CD14-positive monocyte (primary cell): ENCODE results near the gene FGF19. TPM values are rescaled to one million over a fixed set of nuclear protein-coding genes. Genes with fewer than 3 reads are reported as not detected.

ENCODE experiments used
- DNase-seq, 3 donors: peaks; one replicate each; pipeline ENCODE4 v3.0.0-alpha.2; 2011 to 2022
- H2AFZ ChIP-seq: 2 replicates; pipeline ENCODE4 v1.6.0; 2012; ENCODE audit warnings: mild to moderate bottlenecking, low read depth, low read length, inconsistent platforms; ENCODE audit not compliant: insufficient read depth, poor library complexity, severe bottlenecking
- H3K27ac ChIP-seq, 2 donors: 1 replicate in 1 of 2; 2 replicates in 1 of 2; pipeline ENCODE4 v1.5.1; 2012 to 2013; ENCODE audit warnings: low read length in 2 of 2, control low read depth in 1 of 2, inconsistent platforms in 1 of 2, low read depth in 1 of 2, mild to moderate bottlenecking in 1 of 2
- H3K27me3 ChIP-seq, 2 donors: one replicate each; pipeline versions ENCODE4 v1.6.0 to v1.6.1; 2011 to 2013; ENCODE audit warnings: low read length in 2 of 2; ENCODE audit not compliant: control insufficient read depth in 2 of 2, insufficient read depth in 2 of 2
- H3K36me3 ChIP-seq, 2 donors: replicated peaks in 1 of 2; 1 replicate in 1 of 2; 2 replicates in 1 of 2; pipeline versions ENCODE4 v1.5.1 to v1.6.1; 2012 to 2013; ENCODE audit warnings: low read length in 2 of 2, control low read depth in 1 of 2, inconsistent platforms in 1 of 2, mild to moderate bottlenecking in 1 of 2; ENCODE audit not compliant: insufficient read depth in 2 of 2, control insufficient read depth in 1 of 2
- H3K4me1 ChIP-seq, 2 donors: 1 replicate in 1 of 2; 2 replicates in 1 of 2; pipeline versions ENCODE4 v1.5.1 to v1.6.1; 2012 to 2013; ENCODE audit warnings: low read length in 2 of 2, control low read depth in 1 of 2, inconsistent platforms in 1 of 2, mild to moderate bottlenecking in 1 of 2, moderate library complexity in 1 of 2; ENCODE audit not compliant: insufficient read depth in 2 of 2, control insufficient read depth in 1 of 2
- H3K4me2 ChIP-seq: replicated peaks from 2 replicates; pipeline ENCODE3; 2012; ENCODE audit warnings: low read length, moderate library complexity, mild to moderate bottlenecking; ENCODE audit not compliant: poor library complexity, severe bottlenecking; ENCODE audit errors: extremely low read depth
- H3K4me3 ChIP-seq, 3 experiments: fragments of 200-600 bp in 1 of 3; sonication (generic) in 1 of 3; replicated peaks in 1 of 3; 1 replicate in 2 of 3; 2 replicates in 1 of 3; pipeline ENCODE4 v1.5.1; 2011 to 2013; ENCODE audit warnings: low read length in 3 of 3, mild to moderate bottlenecking in 3 of 3, control low read depth in 2 of 3, low read depth in 2 of 3, inconsistent platforms in 1 of 3, moderate library complexity in 1 of 3
- H3K79me2 ChIP-seq: 2 replicates; pipeline ENCODE4 v1.6.0; 2012; ENCODE audit warnings: mild to moderate bottlenecking, control low read depth, inconsistent platforms, low read length, moderate library complexity; ENCODE audit not compliant: insufficient read depth
- H3K9ac ChIP-seq: 2 replicates; pipeline ENCODE4 v1.6.0; 2017; ENCODE audit warnings: low read length, mild to moderate bottlenecking; ENCODE audit not compliant: insufficient read depth, poor library complexity, severe bottlenecking
- H3K9me3 ChIP-seq, 2 donors: replicated peaks in 1 of 2; 1 replicate in 1 of 2; 2 replicates in 1 of 2; pipeline versions ENCODE4 v1.5.1 to v1.6.1; 2012 to 2013; ENCODE audit warnings: low read length in 2 of 2, control low read depth in 1 of 2; ENCODE audit not compliant: control insufficient read depth in 1 of 2, insufficient read depth in 1 of 2
- H4K20me1 ChIP-seq: 2 replicates; pipeline ENCODE4 v1.6.0; 2012; ENCODE audit warnings: mild to moderate bottlenecking, low read length, control low read depth, moderate library complexity; ENCODE audit not compliant: insufficient read depth
- H3K27ac Mint-ChIP-seq, 7 donors: one replicate each; pipeline ENCODE4 v1.8.0; 2020; ENCODE audit warnings: mild to moderate bottlenecking in 7 of 7, mixed read lengths in 7 of 7, moderate library complexity in 6 of 7, inconsistent platforms in 2 of 7
- H3K27me3 Mint-ChIP-seq, 3 donors: one replicate each; pipeline ENCODE4 v1.8.0; 2021 to 2022; ENCODE audit warnings: low read depth in 3 of 3, mild to moderate bottlenecking in 3 of 3, mixed read lengths in 3 of 3, moderate library complexity in 3 of 3, inconsistent platforms in 1 of 3
- H3K36me3 Mint-ChIP-seq, 2 donors: one replicate each; pipeline ENCODE4 v1.8.0; 2020; ENCODE audit warnings: mixed read lengths in 2 of 2, inconsistent platforms in 1 of 2, mild to moderate bottlenecking in 1 of 2
- H3K4me1 Mint-ChIP-seq: one replicate; pipeline ENCODE4 v1.8.0; 2020; ENCODE audit warnings: mild to moderate bottlenecking, mixed read lengths
- H3K4me3 Mint-ChIP-seq, 2 donors: one replicate each; pipeline ENCODE4 v1.8.0; 2020; ENCODE audit warnings: mild to moderate bottlenecking in 2 of 2, mixed read lengths in 2 of 2, moderate library complexity in 1 of 2
- H3K9me3 Mint-ChIP-seq, 7 donors: one replicate each; pipeline ENCODE4 v1.8.0; 2020 to 2022; ENCODE audit warnings: mixed read lengths in 7 of 7, mild to moderate bottlenecking in 6 of 7, moderate library complexity in 6 of 7, inconsistent platforms in 2 of 7
- CTCF ChIP-seq: fragments of 200-600 bp; IDR thresholded peaks from one replicate; pipeline ENCODE4 v1.8.0; 2022; ENCODE audit warnings: antibody characterized with exemption, mild to moderate bottlenecking
- WGBS: methylation state at CpG from one replicate; pipeline ENCODE4 v1.1.5; 2013; ENCODE audit warnings: missing lambda C conversion rate; ENCODE audit not compliant: insufficient coverage; 5-methylcytosine and 5-hydroxymethylcytosine counted together
- intact Hi-C, 2 donors: fragments of 100-400 bp; cut with micrococcal nuclease; formaldehyde crosslinking; loops; one replicate each; pipeline versions ENCODE4 v1.15.0 to v1.15.1; 2023
- polyA plus RNA-seq, 3 donors: library from polyadenylated mRNA; depleted of rRNA in 1 of 3; unstranded in 2 of 3; stranded (reverse) in 1 of 3; fragments of 300-500 nt in 2 of 3; fragments of >200 nt in 1 of 3; fragmentation: Illumina TruSeq in 2 of 3; gene quantifications; 1 replicate in 2 of 3; 2 replicates in 1 of 3; pipeline ENCODE4 v1.2.3, GENCODE V29; 2012 to 2021

The FGF19 gene
- polyA plus RNA-seq, 3 donors = not detected

DNA sequence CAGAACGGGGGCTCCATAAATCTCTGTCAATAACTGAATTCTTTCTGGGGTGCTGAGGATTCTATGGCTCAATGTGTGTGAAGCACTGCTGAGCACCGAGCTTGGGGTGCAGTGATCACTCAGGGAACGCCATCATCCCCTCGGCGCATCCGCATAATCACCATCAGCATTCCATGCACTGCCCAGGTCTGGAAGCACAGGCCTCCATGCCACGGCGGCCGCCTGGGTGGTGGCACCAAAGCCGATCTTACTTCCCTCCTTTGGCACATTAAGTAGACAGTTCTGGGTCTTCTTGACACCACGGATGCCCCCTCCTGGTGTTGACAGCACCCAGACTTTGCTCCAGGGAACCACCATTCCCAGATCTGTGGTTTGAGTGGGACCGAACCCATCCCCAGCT, 44.2 kb downstream of the FGF19 start:
- Histone ChIP-seq H3K9me3 (no peaks in the 10 kb centered on the region), H3K36me3 (peaks cover 6 to 13% of the 10 kb centered on the region in 2 donors), H3K4me2 (no peak overlapping the region), H2AFZ (no peak overlapping the region), H4K20me1 (peaks cover 8% of the 10 kb centered on the region), H3K9ac (no peak overlapping the region), H3K27ac (no peak overlapping the region), H3K4me3 (no peak overlapping the region), H3K27me3 (no peaks in the 10 kb centered on the region), H3K4me1 (no peaks in the 10 kb centered on the region), H3K79me2 (no peaks in the 10 kb centered on the region)
- intact Hi-C loops = no loop called here
- no peak for DNase-seq
- TF ChIP-seq CTCF = no peak
- H3K36me3 Mint-ChIP-seq = peaks cover 16% of the 10 kb centered on the region in 2 donors
- no peak overlapping the region for H3K4me3 Mint-ChIP-seq
- peak overlapping the region in 1 of 7 donors; percentile 23 for H3K27ac Mint-ChIP-seq
- peaks cover 8% of the 10 kb centered on the region for H3K4me1 Mint-ChIP-seq
- WGBS = 96% methylated on average over 11 of the region's 12 CpGs
- H3K27me3 Mint-ChIP-seq = peaks cover 0 to 6% (median 2%) of the 10 kb centered on the region in 3 donors
- H3K9me3 Mint-ChIP-seq = no peaks in the 10 kb centered on the region

DNA sequence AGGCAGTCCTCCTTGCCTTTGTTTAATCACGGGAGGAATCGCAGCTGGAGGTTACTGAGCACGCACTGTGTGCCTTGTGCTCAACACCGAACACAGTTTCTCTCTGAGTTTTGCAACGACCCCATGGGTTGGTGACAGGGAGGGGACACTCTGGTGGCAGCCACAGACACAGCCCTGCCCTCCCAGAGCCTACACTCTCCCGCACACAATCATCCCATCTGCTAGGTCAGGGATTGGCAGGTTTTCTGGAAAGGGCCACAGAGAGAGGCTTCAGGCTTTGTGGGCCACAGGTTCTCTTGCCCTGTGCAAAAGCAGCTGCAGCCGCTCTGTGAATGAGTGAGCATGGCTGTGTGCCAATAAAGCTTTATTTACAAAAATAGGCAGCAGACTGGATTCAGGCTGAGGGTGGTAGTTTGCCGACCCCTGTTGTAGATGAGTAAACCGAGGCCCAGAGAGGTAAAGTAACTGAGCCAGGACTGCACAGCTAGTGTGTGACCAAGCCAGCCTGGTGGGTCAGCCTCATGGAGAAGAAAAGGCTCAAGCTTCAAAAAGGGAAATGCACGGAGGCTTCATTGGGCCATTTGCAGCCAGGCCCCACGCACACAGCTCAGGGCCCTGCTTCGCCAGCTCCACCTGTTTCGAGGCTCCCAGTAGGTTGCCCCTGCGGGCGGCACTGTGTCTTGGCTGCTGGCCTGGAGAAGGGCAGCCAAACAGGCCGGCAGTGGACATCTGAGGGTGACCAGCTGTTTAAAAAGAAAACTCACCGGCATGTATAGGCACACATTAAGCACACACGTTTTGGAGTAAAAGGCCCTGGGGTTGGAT, 45.0 kb downstream of the FGF19 start:
- Histone ChIP-seq H3K4me1 (no peaks in the 10 kb centered on the region), H2AFZ (no peak overlapping the region), H3K79me2 (no peaks in the 10 kb centered on the region), H4K20me1 (peaks cover 6% of the 10 kb centered on the region), H3K27me3 (no peaks in the 10 kb centered on the region), H3K27ac (no peak overlapping the region), H3K4me2 (no peak overlapping the region), H3K9me3 (no peaks in the 10 kb centered on the region), H3K36me3 (peaks cover 0 to 6% of the 10 kb centered on the region in 2 donors), H3K4me3 (no peak overlapping the region), H3K9ac (no peak overlapping the region)
- no peak for DNase-seq
- Mint-ChIP-seq H3K4me1 (peaks cover 8% of the 10 kb centered on the region), H3K36me3 (peaks cover 8 to 9% of the 10 kb centered on the region in 2 donors), H3K27ac (peak overlapping the region in 1 of 7 donors; percentile 23), H3K27me3 (peaks cover 0 to 8% (median 2%) of the 10 kb centered on the region in 3 donors), H3K9me3 (no peaks in the 10 kb centered on the region), H3K4me3 (no peak overlapping the region)
- intact Hi-C loops = no loop called here
- TF ChIP-seq CTCF = no peak
- WGBS = 97% methylated on average over 15 of the region's 18 CpGs
